ENCODE measurements around the gene ATG4A.
A peak's percentile ranks its signal among the peaks of the same experiment; 100 is the strongest.

GRCh38 chrX:108138814-108139702, 47.5 kb downstream of the ATG4A start:
- peak; percentile 56 for TF ChIP-seq CTCF (IDR thresholded peaks at IDR 0.05; ENCODE audit: low read depth, low read length)
- TF ChIP-seq POLR2A (IDR thresholded peaks at IDR 0.05; ENCODE audit: extremely low read depth, insufficient read length): no peak
- no peak for TF ChIP-seq MAX (IDR thresholded peaks at IDR 0.05; ENCODE audit: low read depth, low read length)

All from NB4 (cell line).